HL-60 (cell line): ENCODE data around the gene AGBL3.

Experiments
- DNase-seq, 2 experiments: peaks; one replicate each; pipeline ENCODE4 v3.0.0-alpha.2; 2010 to 2020; ENCODE audit warnings: low read depth in 1 of 2, low spot score in 1 of 2
- H3K27ac ChIP-seq: fragments of 250-450 bp; sonication (Bioruptor Pico); replicated peaks from 2 replicates; pipeline ENCODE4 v1.5.1; 2020; ENCODE audit warnings: mild to moderate bottlenecking, moderate library complexity
- H3K27me3 ChIP-seq: fragments of 250-450 bp; sonication (Bioruptor Pico); 2 replicates; pipeline ENCODE4 v1.5.1; 2021; ENCODE audit warnings: mild to moderate bottlenecking, moderate library complexity; ENCODE audit not compliant: insufficient read depth, poor library complexity, severe bottlenecking
- H3K4me3 ChIP-seq: replicated peaks from 2 replicates; pipeline ENCODE4 v1.5.1; 2011; ENCODE audit warnings: mild to moderate bottlenecking, control low read depth, low read length; ENCODE audit not compliant: insufficient read depth
- GABPA ChIP-seq: IDR thresholded peaks from 2 replicates; pipeline ENCODE4 v1.6.1; 2012; ENCODE audit warnings: low read depth
- POLR2AphosphoS5 ChIP-seq: IDR thresholded peaks from 2 replicates; pipeline ENCODE4 v1.6.1; 2012; ENCODE audit warnings: low read depth
- SPI1 ChIP-seq: IDR thresholded peaks from 2 replicates; pipeline ENCODE4 v1.6.1; 2012; ENCODE audit warnings: low read depth, mild to moderate bottlenecking, borderline replicate concordance
- TF ChIP-seq, protein P1 (sequence below): IDR thresholded peaks from 2 replicates; pipeline ENCODE4 v1.6.1; 2012; ENCODE audit warnings: low read depth; ENCODE audit not compliant: insufficient replicate concordance
- TF ChIP-seq, protein P2 (sequence below): IDR thresholded peaks from one replicate; pipeline ENCODE4 v1.5.1; 2011; ENCODE audit warnings: low read length, control low read depth, inconsistent platforms; ENCODE audit not compliant: insufficient read depth

Gene AGBL3

DNA sequence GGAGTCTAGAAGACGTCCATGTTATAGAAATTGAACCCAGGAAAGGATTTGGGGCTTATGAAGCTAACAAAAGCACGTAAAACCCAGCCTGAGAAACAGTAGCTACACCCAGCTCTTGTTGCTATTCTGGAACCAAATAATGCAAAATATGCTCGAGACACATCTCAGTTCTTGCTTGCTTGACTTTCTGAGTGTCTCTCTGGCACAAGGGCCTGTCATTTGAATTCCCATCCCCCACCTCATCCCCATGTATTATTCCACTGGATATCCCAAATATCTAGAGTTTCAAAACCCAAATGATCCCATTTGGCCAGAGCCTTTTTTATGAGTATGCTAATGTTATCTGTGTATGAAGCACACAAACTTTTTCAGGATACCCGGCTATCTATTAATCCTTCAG, 48.2 kb upstream of the AGBL3 start:
- DNase-seq = no peak
- H3K27me3 ChIP-seq = peaks cover 5% of the 10 kb centered on the region
- no peak overlapping the region for H3K4me3 ChIP-seq
- no peak overlapping the region for H3K27ac ChIP-seq
- TF ChIP-seq GABPA = no peak
- no peak for TF ChIP-seq POLR2AphosphoS5
- TF ChIP-seq SPI1 = no peak

DNA sequence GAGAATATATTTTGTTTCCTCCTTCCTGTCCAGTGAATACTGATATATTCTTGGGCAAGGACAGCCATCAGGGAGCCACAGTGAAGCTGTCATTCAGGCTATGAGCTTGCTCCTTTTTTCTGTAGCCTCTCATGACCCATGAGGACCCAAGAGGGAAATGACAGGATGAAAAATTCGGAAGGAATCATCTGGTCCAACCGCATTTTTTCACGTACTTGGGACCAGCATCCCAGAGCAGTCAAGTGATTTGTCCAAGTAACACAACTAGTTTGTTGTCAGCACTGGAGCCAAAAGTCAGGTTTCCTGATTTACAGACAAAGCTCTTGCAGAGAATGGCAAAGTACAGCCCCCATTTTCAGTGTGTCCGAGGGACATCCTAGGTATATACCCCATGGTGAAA, 47.2 kb upstream of the AGBL3 start:
- Histone ChIP-seq H3K27me3 (peaks cover 5% of the 10 kb centered on the region), H3K4me3 (no peak overlapping the region), H3K27ac (no peak overlapping the region)
- no peak for DNase-seq
- TF ChIP-seq, protein P1, sequence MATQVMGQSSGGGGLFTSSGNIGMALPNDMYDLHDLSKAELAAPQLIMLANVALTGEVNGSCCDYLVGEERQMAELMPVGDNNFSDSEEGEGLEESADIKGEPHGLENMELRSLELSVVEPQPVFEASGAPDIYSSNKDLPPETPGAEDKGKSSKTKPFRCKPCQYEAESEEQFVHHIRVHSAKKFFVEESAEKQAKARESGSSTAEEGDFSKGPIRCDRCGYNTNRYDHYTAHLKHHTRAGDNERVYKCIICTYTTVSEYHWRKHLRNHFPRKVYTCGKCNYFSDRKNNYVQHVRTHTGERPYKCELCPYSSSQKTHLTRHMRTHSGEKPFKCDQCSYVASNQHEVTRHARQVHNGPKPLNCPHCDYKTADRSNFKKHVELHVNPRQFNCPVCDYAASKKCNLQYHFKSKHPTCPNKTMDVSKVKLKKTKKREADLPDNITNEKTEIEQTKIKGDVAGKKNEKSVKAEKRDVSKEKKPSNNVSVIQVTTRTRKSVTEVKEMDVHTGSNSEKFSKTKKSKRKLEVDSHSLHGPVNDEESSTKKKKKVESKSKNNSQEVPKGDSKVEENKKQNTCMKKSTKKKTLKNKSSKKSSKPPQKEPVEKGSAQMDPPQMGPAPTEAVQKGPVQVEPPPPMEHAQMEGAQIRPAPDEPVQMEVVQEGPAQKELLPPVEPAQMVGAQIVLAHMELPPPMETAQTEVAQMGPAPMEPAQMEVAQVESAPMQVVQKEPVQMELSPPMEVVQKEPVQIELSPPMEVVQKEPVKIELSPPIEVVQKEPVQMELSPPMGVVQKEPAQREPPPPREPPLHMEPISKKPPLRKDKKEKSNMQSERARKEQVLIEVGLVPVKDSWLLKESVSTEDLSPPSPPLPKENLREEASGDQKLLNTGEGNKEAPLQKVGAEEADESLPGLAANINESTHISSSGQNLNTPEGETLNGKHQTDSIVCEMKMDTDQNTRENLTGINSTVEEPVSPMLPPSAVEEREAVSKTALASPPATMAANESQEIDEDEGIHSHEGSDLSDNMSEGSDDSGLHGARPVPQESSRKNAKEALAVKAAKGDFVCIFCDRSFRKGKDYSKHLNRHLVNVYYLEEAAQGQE = no peak

DNA sequence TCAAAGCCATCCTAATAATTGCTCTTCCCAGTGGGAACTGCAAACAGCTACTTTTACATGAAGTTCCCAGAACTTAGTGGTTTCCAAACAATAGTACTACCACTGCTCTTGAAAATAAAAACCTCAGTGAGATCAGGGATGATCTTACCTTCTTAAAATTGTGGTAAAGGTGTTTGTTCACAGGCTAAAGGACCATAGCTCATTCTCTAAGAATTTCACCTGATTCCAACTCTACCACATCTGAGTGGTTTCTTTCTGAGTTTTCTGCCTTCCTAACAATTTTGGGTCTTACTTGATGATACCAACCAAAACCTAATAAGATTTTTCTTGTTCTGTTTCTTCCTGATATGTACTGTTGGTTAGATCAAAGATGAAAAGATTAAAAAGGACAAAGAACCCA, 45.6 kb upstream of the AGBL3 start:
- H3K4me3 ChIP-seq = no peak overlapping the region
- no peak overlapping the region for H3K27ac ChIP-seq
- TF ChIP-seq GABPA (no peak), SPI1 (no peak), POLR2AphosphoS5 (no peak)
- TF ChIP-seq, protein P1 = no peak
- TF ChIP-seq, protein P2, sequence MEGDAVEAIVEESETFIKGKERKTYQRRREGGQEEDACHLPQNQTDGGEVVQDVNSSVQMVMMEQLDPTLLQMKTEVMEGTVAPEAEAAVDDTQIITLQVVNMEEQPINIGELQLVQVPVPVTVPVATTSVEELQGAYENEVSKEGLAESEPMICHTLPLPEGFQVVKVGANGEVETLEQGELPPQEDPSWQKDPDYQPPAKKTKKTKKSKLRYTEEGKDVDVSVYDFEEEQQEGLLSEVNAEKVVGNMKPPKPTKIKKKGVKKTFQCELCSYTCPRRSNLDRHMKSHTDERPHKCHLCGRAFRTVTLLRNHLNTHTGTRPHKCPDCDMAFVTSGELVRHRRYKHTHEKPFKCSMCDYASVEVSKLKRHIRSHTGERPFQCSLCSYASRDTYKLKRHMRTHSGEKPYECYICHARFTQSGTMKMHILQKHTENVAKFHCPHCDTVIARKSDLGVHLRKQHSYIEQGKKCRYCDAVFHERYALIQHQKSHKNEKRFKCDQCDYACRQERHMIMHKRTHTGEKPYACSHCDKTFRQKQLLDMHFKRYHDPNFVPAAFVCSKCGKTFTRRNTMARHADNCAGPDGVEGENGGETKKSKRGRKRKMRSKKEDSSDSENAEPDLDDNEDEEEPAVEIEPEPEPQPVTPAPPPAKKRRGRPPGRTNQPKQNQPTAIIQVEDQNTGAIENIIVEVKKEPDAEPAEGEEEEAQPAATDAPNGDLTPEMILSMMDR = no peak
- H3K27me3 ChIP-seq = peaks cover 5% of the 10 kb centered on the region
- no peak for DNase-seq

DNA sequence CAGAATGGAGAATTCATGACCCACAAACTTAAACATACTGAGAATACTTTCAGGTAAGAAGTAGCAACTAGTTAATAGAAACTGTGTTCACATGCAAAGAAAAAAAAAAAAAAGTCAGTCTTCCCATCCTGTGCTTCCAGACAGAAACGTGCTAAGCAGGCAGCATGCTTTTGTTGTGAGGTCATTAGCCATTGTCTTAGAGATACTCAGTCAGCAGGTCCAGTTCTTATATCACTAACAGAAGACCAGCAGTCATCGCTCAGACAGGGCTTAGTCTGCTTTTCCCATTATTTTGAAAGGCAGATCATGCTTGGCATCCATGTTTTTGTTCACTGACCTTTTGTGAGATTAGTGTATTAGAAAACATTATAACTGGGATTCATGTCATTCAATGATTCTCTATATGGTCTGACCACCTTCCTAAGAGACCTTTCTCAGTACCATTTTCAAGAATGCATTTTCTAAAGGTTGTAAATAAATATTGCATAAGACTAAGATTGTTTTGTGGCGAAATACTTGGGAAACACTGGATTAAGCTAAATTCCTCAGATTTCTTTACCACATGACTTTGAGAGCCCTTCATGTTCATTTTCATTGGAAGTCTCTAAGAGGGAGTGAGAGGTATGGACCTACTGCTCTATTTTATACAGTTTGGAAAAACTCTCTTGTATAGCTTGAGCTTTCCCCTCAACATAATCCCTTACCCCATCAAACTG, 45.0 kb upstream of the AGBL3 start:
- H3K4me3 ChIP-seq = no peak overlapping the region
- DNase-seq = no peak
- peaks cover 5% of the 10 kb centered on the region for H3K27me3 ChIP-seq
- no peak overlapping the region for H3K27ac ChIP-seq
- TF ChIP-seq SPI1 = no peak
- TF ChIP-seq, protein P2 = no peak
- TF ChIP-seq POLR2AphosphoS5 = no peak
- TF ChIP-seq GABPA = no peak

DNA sequence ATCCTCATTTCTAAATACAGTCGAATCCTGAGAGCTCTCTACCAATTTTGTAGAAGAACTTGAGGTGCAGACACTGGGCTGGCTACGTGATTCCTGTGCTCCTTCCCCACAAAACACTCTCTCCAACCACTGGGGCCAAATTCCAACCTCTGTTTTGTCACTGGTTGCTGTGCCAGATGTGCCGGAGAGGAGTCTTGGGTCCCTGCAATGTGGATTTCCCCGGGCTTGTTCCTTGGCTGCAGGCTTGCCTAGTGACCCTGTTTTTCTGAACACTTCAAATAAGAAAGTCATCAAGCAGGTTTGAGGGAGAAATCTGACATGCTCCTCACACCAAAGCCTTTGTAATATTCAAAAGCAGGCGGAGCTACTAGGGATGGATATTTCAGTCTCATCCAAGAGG, 44.4 kb upstream of the AGBL3 start:
- TF ChIP-seq, protein P2 = no peak
- TF ChIP-seq, protein P1 = no peak
- TF ChIP-seq GABPA (no peak), SPI1 (no peak), POLR2AphosphoS5 (no peak)
- Histone ChIP-seq H3K27me3 (peaks cover 5% of the 10 kb centered on the region), H3K27ac (no peak overlapping the region), H3K4me3 (no peak overlapping the region)
- DNase-seq = no peak
